Measurements from ENCODE around the gene EGR1. TPM values are rescaled to one million over a fixed set of nuclear protein-coding genes. Genes with fewer than 3 reads are reported as not detected.
"Not testable (repeated sequence)": the region's sequence is repeated elsewhere in the genome, so short reads cannot be mapped to it uniquely, and the experiment has no call there.

The EGR1 gene
- total RNA-seq, 2 experiments from 2014 or later, result 10.0 to 10.7 TPM

GRCh38 chr5:138490648-138491283, 25.5 kb downstream of the EGR1 start:
- CTCF ChIA-PET, result interaction anchor here (1.3 kb wide), 1 partner anchor 12 kb away, joined by 3 read pairs; no protein-coding TSS in a partner anchor
- H3K4me1 Mint-ChIP-seq, result peaks cover 4% of the 10 kb centered on the region
- ATAC-seq (no peak), DNase-seq (no peak)
- no peaks in the 10 kb centered on the region for H3K9me3 Mint-ChIP-seq (ENCODE audit: low read depth)
- H3K36me3 Mint-ChIP-seq, result no peaks in the 10 kb centered on the region
- H3K4me3 Mint-ChIP-seq, result no peak overlapping the region
- H3K27ac Mint-ChIP-seq, result no peak overlapping the region
- peaks cover 56% of the 10 kb centered on the region for H3K27me3 Mint-ChIP-seq

GRCh38 chr5:138491284-138491648, 26.0 kb downstream of the EGR1 start:
- DNase-seq, result no peak
- H3K27me3 Mint-ChIP-seq, result peaks cover 56% of the 10 kb centered on the region
- H3K9me3 Mint-ChIP-seq (ENCODE audit: low read depth), result no peaks in the 10 kb centered on the region
- no peak overlapping the region for H3K27ac Mint-ChIP-seq
- peak overlapping the region; percentile 35 for H3K4me3 Mint-ChIP-seq
- no peaks in the 10 kb centered on the region for H3K36me3 Mint-ChIP-seq
- no peak for ATAC-seq
- peaks cover 4% of the 10 kb centered on the region for H3K4me1 Mint-ChIP-seq
- CTCF ChIA-PET, result interaction anchor here (1.3 kb wide), 1 partner anchor 12 kb away, joined by 3 read pairs; no protein-coding TSS in a partner anchor

DNA sequence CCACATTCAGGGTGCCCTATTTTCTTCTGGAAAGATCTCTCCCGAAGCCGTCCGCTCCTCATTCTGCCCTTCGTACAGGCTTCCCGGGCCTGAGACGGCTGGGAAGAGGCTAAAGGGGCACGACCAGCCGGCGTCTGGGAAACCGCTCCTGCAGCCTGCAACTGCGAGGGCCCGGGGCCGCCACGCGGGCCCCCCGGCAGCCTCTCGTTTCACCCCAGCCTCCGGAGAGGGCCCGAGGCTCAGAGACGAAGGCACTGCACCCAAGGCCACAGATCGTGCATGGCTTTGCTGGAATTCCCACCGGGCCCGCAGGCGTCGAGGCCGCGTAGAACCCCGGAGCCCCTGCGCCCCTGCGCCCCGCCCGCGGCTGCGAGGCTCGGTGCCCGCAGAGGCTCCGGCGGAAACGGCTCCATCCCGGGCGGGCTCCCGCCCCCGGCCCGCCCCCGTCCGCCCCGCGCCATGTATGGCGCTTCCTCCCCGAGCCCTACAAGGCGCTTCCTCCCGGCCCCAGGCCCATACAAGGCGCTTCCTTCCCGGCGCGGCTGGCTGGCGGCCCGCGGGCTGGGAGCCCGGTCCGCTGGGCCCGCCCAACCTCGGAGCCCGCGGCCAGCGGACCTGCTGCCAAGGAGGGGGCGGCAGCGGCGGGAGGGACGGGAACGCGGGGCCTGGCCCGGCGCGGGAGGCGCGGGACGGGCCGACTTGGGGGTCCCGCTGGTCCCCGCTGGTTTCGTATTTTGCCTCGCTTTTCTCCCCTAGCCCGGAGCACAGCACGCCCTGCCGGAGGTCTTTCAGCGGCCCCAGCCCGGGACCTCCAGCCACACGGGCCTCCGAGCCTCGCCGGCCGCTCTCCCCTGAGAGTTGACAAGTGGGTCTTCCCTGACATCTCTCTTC, 26.6 kb downstream of the EGR1 start:
- CTCF ChIA-PET, result interaction anchor here (1.1 to 2.5 kb wide), 3 partner anchors 11 to 30 kb away, joined by 4 to 14 read pairs (median 4); partner anchors contain the start of gene EGR1
- ATAC-seq, result peak; percentile 100
- H3K36me3 Mint-ChIP-seq, result no peaks in the 10 kb centered on the region
- H3K27ac Mint-ChIP-seq, result peak overlapping the region; percentile 56
- H3K4me3 Mint-ChIP-seq, result peak overlapping the region; percentile 79
- DNase-seq, result peak; percentile 90
- peaks cover 56% of the 10 kb centered on the region for H3K27me3 Mint-ChIP-seq
- peaks cover 4% of the 10 kb centered on the region for H3K4me1 Mint-ChIP-seq
- H3K9me3 Mint-ChIP-seq (ENCODE audit: low read depth), result no peaks in the 10 kb centered on the region

- ATAC-seq (no peak), DNase-seq (no peak)
- H3K4me1 Mint-ChIP-seq, result peaks cover 4% of the 10 kb centered on the region
- CTCF ChIA-PET, result interaction anchor here (0.8 to 2.5 kb wide), 4 partner anchors 10 to 42 kb away, joined by 3 to 14 read pairs (median 4); partner anchors contain the start of gene EGR1
- peak overlapping the region; percentile 56 for H3K27ac Mint-ChIP-seq
- peaks cover 56% of the 10 kb centered on the region for H3K27me3 Mint-ChIP-seq
- no peaks in the 10 kb centered on the region for H3K9me3 Mint-ChIP-seq (ENCODE audit: low read depth)
- H3K36me3 Mint-ChIP-seq, result no peaks in the 10 kb centered on the region
- peak overlapping the region; percentile 79 for H3K4me3 Mint-ChIP-seq
Measured at GRCh38 chr5:138492560-138493045, 27.3 kb downstream of the EGR1 start.

GRCh38 chr5:138495351-138495750, 30.1 kb downstream of the EGR1 start:
- Mint-ChIP-seq H3K27me3 (peaks cover 32% of the 10 kb centered on the region), H3K9me3 (ENCODE audit: low read depth) (no peaks in the 10 kb centered on the region), H3K27ac (no peak overlapping the region), H3K36me3 (no peaks in the 10 kb centered on the region), H3K4me1 (peaks cover 4% of the 10 kb centered on the region), H3K4me3 (no peak overlapping the region)
- ATAC-seq, result no peak
- CTCF ChIA-PET, result no interaction called here
- DNase-seq, result no peak

DNA sequence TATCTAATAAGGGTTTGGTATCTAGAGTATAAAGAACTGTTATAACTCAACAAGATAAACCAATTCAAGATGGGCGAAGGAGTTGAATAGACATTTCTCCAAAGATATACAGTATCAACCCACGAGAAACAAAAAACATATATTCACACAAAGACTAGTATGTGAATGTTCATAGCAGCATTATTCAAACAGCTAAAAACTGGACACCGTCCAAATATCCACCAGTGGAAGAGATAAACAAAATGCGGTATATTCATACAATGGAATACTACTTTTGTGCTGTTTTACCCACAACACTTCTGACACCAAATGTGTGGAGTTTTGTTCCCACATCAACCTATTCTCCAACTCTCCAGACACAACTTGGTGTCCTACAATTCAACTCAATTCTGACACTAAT, 33.1 kb downstream of the EGR1 start:
- H3K27ac Mint-ChIP-seq, result no peak overlapping the region
- H3K36me3 Mint-ChIP-seq, result no peaks in the 10 kb centered on the region
- DNase-seq (no peak), ATAC-seq (no peak)
- no peaks in the 10 kb centered on the region for H3K9me3 Mint-ChIP-seq (ENCODE audit: low read depth)
- CTCF ChIA-PET, result interaction anchor here (0.6 to 8.1 kb wide), 4 partner anchors 34 to 72 kb away, joined by 3 to 91 read pairs (median 9); partner anchors contain the start of gene EGR1
- no peak overlapping the region for H3K4me3 Mint-ChIP-seq
- H3K4me1 Mint-ChIP-seq, result no peaks in the 10 kb centered on the region
- H3K27me3 Mint-ChIP-seq, result peaks cover 13% of the 10 kb centered on the region

DNA sequence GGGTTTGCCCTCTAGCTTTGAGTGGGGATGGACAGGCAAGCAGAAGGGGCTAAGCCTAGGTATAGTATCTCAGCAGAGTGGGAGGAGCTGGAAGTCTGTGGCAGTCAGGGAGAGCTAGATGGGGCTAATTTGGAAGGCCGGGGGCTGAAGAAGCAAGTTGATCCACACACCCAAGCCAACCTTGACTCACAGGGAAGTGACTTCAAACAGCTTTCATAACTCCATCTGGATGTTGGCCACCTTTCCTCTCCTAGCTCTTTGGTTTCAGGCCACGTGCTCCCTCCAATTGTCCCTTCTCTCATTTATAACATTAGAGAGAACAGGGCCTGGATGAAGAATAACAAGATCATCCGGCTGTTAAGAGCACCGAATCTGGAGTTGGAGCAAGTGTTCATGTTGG, 36.8 kb downstream of the EGR1 start:
- H3K4me3 Mint-ChIP-seq, result no peak overlapping the region
- H3K27ac Mint-ChIP-seq, result no peak overlapping the region
- ATAC-seq (no peak), DNase-seq (no peak)
- no peaks in the 10 kb centered on the region for H3K4me1 Mint-ChIP-seq
- no peaks in the 10 kb centered on the region for H3K27me3 Mint-ChIP-seq
- no peaks in the 10 kb centered on the region for H3K9me3 Mint-ChIP-seq (ENCODE audit: low read depth)
- CTCF ChIA-PET, result interaction anchor here (2.6 to 8.1 kb wide), 4 partner anchors 9 to 52 kb away, joined by 6 to 91 read pairs (median 34); partner anchors contain the start of gene EGR1
- no peaks in the 10 kb centered on the region for H3K36me3 Mint-ChIP-seq

- Mint-ChIP-seq H3K9me3 (ENCODE audit: low read depth) (no peaks in the 10 kb centered on the region), H3K4me3 (no peak overlapping the region), H3K36me3 (no peaks in the 10 kb centered on the region), H3K27ac (no peak overlapping the region), H3K4me1 (no peaks in the 10 kb centered on the region), H3K27me3 (no peaks in the 10 kb centered on the region)
- no peak for DNase-seq
- CTCF ChIA-PET, result interaction anchor here (0.7 to 8.1 kb wide), 18 partner anchors 9 to 324 kb away, joined by 3 to 91 read pairs (median 6); partner anchors contain the start of genes BRD8 and EGR1
- no peak for ATAC-seq
Measured at GRCh38 chr5:138502521-138502920, 37.2 kb downstream of the EGR1 start.

DNA sequence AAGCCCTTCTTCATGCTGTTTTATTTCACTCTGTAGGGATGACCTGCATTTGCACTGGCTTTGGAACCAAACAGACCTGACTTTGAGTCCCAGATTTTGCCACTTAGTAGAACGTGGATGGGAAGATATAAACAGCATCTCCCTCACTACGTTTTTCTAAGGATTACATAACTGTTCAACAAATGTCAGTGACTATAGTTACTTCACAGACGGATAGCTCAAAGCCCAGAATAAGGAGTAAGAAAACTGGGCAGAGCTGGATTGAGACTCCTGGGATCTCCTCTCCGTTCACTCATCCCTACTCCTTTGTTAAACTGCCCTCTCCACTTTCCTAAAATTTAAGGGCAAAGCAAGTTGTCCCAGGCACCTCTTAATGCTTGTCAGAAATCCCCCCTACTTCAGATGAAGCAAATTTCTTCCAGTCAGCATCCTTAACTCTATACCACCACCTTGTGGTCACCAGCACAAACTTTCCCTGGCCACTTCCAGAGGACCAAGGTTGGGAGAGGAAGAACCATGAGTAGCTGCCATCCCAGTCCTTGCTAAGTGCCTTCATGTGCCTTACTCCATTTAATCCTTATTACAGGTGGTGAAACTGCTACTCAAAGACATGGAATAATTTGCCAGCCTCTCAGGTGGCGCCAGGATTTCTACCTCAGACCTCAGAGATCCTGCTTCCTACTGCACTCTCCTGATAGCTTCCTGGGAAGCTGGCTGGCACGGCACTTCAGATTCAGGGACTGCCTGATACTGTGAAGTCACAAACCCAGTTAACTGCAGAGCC, 38.4 kb downstream of the EGR1 start:
- Mint-ChIP-seq H3K4me3 (no peak overlapping the region), H3K27me3 (no peaks in the 10 kb centered on the region), H3K4me1 (no peaks in the 10 kb centered on the region), H3K36me3 (peaks cover 7% of the 10 kb centered on the region), H3K27ac (no peak overlapping the region), H3K9me3 (ENCODE audit: low read depth) (no peaks in the 10 kb centered on the region)
- ATAC-seq (peak; percentile 69), DNase-seq (peak; percentile 48)
- CTCF ChIA-PET, result interaction anchor here (0.7 to 8.1 kb wide), 30 partner anchors 10 to 473 kb away, joined by 3 to 91 read pairs (median 4); partner anchors contain the start of genes BRD8, EGR1 and REEP2

- Mint-ChIP-seq H3K27ac (peak overlapping the region; percentile 34), H3K9me3 (ENCODE audit: low read depth) (no peaks in the 10 kb centered on the region), H3K36me3 (peaks cover 14% of the 10 kb centered on the region), H3K27me3 (no peaks in the 10 kb centered on the region), H3K4me1 (no peaks in the 10 kb centered on the region), H3K4me3 (no peak overlapping the region)
- CTCF ChIA-PET, result interaction anchor here (1.0 to 8.1 kb wide), 12 partner anchors 12 to 318 kb away, joined by 3 to 91 read pairs (median 6); partner anchors contain the start of gene EGR1
- ATAC-seq (no peak), DNase-seq (no peak)
Measured at GRCh38 chr5:138504799-138505198, 39.5 kb downstream of the EGR1 start.

DNA sequence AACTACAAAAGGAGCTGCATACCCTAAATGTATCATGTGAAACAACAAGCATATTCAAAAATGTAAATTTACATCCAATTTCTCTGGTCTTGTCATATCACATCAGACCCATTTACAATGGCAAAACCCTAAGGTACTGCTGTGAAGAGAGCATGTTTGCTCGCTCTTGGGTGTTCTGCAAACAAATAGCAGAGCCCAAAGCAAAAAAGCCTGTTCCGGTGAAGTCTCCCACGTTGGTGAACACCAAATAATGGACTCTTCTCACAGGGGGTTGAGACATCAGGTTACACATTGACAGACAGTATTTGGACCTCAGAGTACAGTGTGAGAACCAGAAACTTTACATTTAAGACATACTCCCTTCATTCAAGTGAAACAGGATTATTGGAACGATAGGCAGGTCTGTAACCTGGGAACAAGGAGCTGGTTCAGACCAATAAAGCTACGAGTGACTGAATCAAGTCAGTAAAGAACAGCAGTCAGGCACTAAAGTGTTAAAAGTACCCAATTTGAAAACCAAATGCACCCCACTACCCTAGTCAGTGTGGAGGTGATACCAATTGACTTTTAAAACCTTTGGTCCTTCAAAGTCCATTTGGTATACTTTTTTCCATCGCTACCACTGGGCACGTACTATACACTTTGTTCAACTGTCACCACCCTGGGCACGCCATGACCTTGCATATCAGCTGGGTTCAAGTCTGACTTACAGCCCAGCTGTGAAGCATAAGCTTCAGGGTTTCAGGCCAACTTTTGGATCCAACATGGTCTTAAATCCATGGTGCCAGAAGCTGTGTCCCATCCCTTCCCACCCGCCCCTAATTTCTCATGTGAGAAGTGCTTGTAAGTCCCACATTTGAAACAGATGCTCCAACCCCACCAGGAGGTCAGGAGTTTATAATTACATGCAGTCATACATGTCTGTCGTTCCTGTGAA, 41.4 kb downstream of the EGR1 start:
- H3K27me3 Mint-ChIP-seq, result no peaks in the 10 kb centered on the region
- no peak for DNase-seq
- H3K9me3 Mint-ChIP-seq (ENCODE audit: low read depth), result no peaks in the 10 kb centered on the region
- ATAC-seq, result no peak
- H3K4me3 Mint-ChIP-seq, result no peak overlapping the region
- no peaks in the 10 kb centered on the region for H3K4me1 Mint-ChIP-seq
- H3K36me3 Mint-ChIP-seq, result peaks cover 26% of the 10 kb centered on the region
- H3K27ac Mint-ChIP-seq, result no peak overlapping the region
- CTCF ChIA-PET, result interaction anchor here (1.3 kb wide), 1 partner anchor 10 kb away, joined by 5 read pairs; no protein-coding TSS in a partner anchor

GRCh38 chr5:138507485-138507884, 42.2 kb downstream of the EGR1 start:
- CTCF ChIA-PET, result interaction anchor here (1.3 kb wide), 1 partner anchor 10 kb away, joined by 5 read pairs; no protein-coding TSS in a partner anchor
- H3K27ac Mint-ChIP-seq; H3K4me3 Mint-ChIP-seq; DNase-seq; H3K9me3 Mint-ChIP-seq (ENCODE audit: low read depth); H3K27me3 Mint-ChIP-seq; H3K4me1 Mint-ChIP-seq; ATAC-seq: not testable (repeated sequence)
- peaks cover 30% of the 10 kb centered on the region for H3K36me3 Mint-ChIP-seq
